ENCODE measurements around the gene STON2.

Gene STON2

GRCh38 chr14:81219210-81219758 is 180.8 kb downstream of the STON2 start:
- peak; percentile 100 for DNase-seq

DNA sequence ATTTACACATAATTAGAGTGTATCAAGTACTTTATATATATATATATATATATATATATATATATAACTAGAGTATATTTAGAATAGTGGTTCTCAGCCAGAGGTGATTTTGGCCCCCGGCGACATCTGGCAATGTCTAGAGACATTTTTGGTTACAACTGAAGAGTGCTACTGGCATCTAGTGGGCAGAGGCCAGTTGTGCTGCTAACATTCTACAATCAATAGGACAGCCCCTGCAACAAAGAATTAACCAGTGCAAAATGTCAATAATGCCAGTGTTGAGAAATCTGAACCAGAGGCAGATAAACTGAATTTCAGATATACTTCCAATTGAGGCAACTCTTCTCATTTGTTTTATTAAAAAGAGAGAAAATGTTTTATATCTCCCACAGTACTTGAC is 188.3 kb downstream of the STON2 start:
- peak; percentile 4 to 68 for DNase-seq

Measured in NCI-H524 (cell line).